ENCODE results near the gene OR1M1.

- TF ChIP-seq POLR2AphosphoS5 (IDR thresholded peaks at IDR 0.05; ENCODE audit: borderline replicate concordance, low read depth, low read length): no peak
- TF ChIP-seq EZH2 (IDR thresholded peaks at IDR 0.05): no peak
- no peak for TF ChIP-seq FOXP2 (optimal IDR thresholded peaks at IDR 0.05; ENCODE audit: control extremely low read depth, extremely low read length, insufficient read depth)
Observed at GRCh38 chr19:9040131-9040530, 46.7 kb upstream of the OR1M1 start.
